A204.1 (cell line): ENCODE data around the gene RBM39.
"Not testable (repeated sequence)": the region's sequence is repeated elsewhere in the genome, so short reads cannot be mapped to it uniquely, and the experiment has no call there.

Experiments
- FAIRE-seq: peaks from 2 replicates; lab custom pipeline; 2012; peaks lifted over from hg19 to GRCh38; lab: Jason Lieb, UNC

Gene RBM39

DNA sequence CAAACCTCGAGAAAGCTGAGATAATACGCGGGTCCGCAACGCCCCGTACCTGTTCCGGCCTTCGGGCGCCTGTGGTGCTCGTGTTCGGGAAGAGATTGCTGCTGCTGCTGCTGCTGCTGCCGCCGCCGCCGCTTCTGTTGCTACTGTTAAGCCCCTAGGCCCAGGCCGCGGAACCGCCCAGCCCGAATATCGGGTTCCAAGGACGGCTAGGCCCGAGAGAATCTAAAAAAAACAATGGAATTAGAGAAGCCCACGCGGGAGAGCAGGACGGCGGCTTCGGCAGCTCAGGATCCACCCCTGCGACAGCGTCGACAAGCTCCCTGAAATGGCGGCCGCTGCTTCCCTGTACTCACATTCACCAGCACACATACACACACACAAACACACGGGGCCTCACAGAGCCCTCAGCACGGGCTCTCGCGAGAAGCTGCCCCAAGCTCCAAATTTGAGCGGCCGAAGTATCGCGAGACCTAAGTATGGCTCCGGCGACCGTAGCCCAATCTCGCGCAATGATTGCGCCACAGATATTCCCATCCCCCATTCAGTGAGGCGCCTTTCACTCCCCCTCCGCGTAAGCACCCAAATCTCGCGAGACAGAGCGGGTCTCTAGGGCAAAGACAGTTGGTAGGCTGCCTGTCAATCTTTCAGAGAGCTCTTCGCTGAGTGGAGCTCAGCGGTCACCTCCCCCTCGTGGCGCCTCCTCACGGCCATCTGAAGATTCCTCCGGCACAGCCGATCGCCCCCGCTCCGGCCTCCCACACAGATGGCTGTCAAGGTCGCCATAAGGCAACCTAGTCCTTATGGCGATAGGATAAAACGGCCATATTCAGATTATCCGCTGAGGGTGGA is at the start of gene RBM39:
RBM39 (minus strand) TSS at position 369 of the 849 bp plus-strand sequence. CDS start 1,386 bp downstream, outside the sequence.
- peak; percentile 92 for FAIRE-seq

DNA sequence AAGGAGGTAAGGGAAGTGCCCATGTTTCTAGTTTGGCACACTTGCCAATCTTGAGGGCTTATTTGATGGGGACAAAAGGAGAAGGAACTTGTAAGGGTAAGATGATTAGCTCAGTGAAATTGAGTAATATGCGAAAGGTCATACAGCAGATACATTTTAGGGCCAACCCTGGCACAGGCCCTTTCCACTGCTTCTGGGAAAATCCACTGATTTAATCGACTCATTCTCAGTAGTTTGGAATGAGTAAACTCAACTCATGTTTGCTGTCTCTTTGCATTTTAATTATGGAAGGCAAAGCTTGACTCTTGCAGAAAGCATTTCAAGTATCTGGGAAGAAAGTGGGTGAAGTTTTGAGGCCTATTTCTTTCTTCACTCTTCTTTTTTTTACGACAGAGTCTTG is 49.8 kb upstream of the RBM39 start:
- no peak for FAIRE-seq

DNA sequence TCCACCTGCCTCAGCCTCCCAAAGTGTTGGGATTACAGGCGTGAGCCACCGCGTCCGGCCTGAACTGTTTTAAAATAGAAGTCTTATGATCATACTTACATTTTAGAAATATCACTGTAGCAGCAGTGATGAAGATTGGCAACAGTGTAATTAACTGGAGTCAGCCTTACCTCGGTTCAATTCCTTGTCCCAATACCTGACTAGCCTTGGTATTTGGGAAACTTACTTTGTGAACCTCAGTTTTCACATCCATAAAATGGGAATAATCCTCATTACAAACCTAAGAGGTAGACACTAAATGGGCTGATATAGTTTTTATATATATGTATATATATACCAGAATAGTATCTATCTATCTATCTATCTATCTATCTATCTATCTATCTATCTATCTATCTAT is 49.0 kb upstream of the RBM39 start:
- FAIRE-seq, result no peak

DNA sequence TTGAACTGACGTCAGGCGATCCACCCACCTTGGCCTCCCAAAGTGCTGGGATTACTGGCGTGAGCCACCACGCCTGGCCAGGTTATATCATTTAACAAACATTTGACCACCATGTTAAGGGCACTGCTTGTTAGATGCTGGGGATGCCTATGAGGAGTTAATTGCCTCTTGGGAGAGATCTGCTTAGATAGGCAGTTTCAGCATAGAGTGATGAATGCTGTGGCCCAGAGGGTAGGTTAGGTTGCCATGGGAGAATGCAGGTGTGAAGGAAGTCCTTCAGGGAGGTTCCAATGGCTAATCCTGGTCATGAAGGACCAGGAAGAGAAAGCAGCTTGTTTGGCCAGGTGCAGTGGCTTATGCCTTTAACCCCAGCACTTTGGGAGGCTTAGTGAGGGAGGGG is 46.7 kb upstream of the RBM39 start:
- FAIRE-seq, result no peak

DNA sequence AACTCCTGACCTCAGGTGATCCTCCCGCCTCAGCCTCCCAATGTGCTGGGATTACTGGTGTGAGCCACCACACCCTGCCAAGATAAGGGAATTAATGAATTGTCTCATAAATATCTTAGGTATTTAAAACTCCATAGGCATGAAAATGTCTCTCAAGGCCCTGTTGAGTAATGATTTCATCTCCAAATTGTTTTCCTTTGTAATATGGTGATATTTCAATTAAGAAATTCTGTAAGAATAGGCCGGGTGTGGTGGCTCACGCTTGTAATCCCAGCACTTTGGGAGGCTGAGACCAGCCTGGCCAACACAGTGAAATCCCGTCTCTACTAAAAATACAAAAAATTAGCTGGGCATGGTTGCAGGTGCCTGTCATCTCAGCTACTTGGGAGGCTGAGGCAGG is 43.5 kb upstream of the RBM39 start:
- not testable (repeated sequence) for FAIRE-seq

DNA sequence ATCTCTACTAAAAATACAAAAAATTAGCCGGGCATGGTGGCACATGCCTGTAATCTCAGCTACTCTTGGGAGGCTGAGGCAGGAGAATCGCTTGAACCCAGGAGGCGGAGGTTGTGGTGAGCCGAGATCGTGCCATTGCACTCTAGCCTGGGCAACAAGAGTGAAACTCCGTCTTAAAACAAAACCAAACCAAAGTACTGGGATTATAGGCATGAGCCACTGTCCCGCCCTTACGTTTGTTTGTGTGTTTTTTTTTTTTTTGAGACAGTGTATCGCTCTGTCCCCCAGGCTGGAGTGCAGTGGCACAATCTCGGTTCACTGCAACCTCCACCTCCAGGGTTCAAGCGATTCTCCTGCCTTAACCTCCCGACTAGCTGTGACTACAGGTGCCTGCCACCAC is 41.8 kb upstream of the RBM39 start:
- FAIRE-seq, result not testable (repeated sequence)

DNA sequence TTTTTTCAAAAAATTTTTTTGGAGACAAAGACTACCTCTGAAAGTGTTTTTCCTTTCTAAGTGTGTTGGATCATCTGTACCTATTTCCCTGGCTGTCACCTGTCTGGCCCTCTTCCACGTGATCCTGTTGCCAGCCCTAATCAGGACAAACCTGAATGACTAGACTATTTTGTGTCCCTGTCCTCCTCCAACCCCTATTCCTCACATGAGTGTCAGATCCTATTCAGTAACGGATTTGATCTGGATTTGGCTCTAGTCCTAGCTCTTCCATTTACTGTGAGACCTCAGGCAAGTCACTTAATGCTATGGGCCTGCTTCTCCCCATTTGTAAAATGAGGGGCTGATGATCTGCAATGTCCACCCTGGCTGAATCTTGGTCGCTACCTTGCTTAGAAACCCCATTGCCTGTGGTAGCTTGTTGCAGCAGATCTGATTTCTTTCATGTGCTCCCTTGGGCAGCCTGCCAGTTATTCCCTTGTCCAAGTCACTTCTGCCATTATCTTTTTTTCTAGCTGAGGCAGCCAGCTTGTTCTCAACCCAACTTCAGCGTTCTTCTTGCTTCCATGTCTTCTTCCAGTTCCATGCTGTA is 34.5 kb upstream of the RBM39 start:
- FAIRE-seq, result no peak

DNA sequence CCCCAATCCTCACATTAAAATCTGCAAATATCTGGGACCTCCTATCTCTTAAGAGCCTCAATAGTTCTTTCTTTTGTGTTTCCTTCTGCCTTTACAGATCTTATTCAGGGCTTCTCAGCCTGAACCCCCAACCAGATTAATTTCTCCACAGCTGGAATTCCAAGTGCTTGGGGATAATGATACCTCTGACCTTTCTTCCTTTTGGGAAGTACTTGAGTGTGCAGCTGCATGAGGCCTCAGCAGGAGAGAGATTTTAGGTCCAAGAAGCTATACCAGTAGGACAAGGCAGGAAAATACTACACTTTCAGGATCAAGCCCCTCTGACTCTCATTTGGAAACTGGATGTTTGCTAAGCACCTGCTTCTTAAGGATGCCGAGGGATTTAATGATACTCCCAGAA is 32.3 kb upstream of the RBM39 start:
- FAIRE-seq, result no peak

DNA sequence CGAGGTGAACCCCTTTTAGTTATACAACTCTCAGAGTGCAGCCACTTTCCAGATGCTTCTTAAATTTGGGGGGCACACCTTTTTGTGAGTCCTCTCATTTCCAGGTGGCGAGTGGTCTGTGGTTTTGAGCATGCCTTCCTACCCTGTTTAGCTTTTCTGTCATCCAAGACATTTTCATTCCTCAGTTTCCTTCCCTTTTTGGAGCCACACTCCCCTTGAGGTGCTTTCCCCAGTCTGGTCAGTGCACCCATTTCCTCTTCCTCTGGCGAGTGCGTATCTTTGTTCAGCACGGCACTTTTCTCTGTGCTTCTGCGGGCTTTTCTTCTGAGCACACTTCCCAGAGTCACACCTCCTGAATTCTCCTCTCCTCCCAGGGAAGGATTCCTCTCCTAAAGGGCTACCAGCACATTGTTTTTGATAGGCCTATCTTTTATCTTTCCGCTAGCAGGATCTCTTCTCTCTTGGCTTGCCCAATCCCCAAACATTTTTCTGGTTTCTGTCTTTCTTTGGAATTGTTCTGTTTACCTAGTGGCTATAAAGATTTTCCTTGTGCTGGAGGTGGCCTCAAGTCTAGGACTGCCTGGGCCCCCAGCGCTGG is 31.2 kb upstream of the RBM39 start:
- no peak for FAIRE-seq

DNA sequence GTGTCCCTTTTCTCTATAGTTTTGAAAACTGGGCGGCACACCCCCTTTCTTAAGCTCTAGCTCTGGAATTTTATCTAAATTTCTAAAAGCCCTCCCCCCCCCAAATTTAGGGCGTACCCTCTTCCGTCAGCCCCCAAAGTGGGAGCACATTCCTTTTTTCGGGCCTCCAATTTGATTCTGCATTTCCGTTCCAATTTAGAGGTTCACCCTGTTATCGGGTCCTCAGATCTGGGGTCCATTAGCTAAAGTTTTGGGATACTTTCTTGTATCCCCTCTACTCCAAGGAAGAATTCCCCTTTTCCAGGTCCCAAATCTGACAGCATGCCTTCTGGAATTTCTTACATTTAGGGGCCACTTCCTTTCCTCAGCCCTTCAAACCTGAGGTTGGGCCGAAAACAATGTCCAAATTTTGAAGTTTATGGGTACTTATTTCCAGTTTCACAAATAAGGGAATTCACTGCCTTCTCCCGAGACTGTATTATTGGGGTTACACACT is 30.6 kb upstream of the RBM39 start:
- no peak for FAIRE-seq

DNA sequence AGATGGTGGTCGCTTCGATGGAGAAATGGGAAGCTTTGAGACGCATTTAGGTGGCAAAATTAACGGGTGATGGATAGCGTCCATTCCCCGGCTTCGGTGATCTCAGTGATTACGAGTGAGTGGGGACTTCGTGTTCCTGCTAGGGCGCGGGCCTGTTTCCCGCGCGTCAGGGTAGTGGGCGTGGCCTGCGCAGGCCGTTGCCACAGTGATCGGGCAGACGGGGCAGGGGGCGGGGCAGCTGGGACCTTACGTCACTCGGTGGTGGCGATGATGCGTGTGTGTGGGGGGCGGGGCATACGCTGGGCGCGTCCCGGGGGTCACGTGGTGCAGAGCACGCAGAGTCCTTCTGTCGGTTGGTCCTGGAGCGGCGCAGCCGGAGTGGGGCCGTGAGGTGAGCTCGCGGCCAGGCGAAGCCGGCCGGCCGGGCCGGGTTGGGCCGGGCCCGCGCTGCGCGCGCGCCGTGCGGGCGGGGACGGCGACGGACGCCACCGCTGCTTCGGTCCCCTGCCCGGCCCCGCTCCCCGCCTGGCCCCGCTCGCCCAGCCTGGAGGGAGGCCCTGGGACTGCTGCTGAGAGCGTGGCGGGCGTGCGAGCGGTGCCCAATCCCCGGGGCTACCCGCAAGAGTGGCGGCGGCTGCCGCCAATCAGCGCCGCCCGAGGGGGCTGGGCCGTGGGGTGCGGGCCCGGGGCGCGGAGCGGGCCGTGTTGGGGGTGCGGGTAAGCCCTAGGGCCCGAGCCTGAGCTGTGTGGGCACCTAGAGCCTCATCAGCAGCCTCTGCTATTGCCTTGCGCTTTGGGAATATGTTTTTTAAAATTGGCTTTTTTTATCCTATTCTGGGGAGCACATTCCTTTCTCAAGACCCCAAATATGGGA is 29.9 kb upstream of the RBM39 start, which contains the start of gene PHF20:
PHF20 (plus strand) TSS at position 327 of the 874 bp plus-strand sequence. CDS start 29,508 bp downstream, outside the sequence.
- no peak for FAIRE-seq

DNA sequence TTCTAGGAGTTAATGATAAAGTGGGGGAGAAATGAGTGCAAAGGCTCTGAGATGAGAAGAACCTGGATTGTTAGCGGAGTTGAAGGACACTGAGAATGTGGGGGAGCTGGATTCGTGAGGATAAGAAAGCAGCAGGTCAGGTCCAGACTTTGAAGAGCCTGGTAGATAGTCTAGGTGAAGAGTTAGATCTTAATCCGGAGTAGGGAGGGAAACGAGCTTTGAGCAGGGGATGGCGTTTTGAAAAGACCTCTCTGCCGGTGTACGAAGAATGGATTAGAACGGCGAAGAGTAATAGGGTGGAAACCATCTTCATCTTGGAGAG is 29.3 kb upstream of the RBM39 start:
- no peak for FAIRE-seq

DNA sequence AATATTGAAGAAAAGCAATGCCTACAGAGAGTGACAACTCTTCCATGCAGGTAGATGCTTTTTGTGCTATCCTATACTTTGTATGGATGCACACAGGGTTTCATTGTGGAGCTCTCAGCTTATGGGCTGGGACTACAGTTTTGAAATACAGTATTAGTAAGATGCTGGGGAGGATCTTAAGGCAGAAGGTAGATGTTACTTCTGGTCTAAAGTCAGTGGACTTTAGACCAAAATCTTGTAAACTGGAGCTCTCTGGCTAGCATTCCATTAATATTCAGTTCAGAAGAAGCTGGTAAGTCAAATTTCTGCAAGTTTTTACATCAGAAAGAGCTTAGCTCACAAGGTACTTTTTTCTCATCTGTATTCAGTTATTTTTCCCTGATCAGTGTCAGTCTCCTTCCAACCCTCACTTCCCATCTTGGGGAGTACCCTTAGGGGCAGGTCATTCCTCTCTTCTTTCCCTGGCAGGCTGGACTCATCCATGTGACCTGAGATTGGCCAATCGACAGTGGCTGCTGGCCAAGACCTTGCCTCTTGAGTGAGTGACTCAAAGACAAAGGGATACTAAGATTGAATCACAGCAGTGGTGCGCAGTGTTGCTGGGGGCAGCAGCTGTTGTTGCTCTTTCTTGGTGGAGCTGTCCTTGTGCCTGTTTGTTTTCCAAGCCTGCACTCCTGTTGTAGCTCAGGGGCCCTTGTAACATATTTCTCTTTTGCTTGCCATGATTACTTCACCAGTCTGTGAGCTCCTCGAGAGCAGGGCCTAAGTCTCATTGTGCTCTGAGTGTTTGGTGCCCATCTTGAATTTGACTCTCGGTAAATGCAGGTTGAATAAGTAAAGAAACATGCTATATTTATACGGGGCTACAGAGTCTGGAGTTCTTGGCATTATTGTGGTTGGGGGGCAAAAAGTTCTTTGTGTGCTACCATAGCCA is 26.9 kb upstream of the RBM39 start:
- no peak for FAIRE-seq

DNA sequence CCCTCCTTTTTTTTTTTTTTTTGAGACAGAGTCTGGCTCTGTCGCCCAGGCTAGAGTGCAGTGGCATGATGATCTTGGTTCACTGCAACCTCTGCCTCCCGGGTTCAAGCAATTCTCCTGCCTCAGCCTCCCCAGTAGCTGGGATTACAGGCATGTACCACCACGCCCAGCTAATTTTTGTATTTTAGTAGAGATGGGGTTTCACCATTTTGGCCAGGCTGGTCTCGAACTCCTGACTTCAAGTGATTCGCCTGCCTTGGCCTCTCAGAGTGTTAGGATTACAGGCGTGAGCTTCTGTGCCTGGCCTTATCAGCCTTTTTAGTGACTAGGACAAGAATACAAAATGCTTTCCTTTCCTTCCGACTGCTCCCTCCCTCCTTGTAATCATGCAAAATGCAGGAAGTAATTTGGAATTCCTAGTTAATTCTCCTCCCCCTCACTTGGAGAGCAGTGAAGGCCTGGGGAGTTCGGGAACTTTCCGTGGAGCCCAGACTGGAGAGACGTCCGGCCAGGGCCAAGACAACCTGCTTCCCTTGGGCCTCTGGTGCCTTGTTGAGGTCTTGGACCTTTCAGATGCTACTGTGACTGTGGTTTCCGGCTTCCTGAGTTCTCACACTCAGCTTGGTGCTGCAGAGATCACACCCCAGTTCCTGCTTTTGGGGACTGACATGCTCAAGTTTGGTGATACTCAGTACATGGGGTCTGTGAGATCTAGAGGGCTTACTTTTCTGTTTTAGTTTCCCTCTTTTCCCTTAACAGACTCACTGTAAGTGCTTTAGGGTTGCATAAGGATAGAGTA is 25.8 kb upstream of the RBM39 start:
- FAIRE-seq, result no peak

DNA sequence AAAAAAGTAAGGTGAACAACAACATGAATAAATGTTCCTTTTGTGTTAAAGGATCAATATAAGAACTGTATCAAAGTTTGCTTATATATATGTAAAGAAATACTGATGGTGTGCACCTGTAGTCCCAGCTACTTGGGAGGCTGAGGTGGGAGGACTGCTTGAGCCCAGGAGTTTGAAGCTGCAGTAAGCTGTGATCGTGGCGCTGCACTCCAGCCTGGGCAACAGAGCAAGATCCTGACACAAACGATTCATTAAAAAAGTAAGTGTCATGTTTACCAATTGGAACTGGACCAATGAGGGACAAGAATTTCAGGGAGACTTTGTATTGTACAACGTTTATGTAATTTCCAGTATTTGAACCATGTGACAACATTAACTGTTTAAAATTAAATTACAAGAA is 24.8 kb upstream of the RBM39 start:
- FAIRE-seq, result no peak

DNA sequence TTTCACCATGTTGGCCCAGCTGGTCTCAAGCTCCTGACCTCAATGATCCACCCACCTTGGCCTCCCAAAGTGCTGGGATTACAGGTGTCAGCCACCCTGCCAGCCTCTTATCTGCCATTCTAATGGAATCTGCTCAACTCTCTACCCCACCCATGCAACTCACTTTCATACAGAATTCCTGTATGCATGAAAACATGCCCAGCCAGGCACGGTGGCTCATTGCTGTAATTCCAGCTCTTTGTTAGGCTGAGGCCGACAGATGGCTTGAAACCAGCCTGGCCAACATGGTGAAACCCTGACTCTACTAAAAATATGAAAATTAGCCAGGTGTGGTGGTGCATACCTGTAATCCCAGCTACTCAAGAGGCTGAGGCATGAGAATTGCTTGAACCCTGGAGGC is 22.9 kb upstream of the RBM39 start:
- not testable (repeated sequence) for FAIRE-seq

DNA sequence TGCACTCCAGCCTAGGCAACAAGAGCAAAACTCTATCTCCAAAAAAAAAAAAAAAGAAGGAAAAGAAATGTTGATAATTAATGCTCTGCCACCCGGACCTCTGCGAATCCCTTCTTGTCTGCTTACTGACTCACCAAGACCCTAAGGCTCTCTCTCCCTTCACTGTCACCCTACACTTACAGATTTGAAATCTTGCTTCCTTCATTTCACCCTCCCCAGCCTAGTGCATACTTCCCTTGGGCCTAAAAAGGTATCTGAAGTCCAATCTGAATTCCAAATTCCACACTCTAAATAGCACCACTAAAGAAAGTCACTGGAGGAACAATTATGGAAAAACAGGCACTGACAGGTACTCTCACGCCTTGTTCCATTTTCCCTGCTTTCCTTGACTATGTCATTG is 20.4 kb upstream of the RBM39 start:
- no peak for FAIRE-seq

DNA sequence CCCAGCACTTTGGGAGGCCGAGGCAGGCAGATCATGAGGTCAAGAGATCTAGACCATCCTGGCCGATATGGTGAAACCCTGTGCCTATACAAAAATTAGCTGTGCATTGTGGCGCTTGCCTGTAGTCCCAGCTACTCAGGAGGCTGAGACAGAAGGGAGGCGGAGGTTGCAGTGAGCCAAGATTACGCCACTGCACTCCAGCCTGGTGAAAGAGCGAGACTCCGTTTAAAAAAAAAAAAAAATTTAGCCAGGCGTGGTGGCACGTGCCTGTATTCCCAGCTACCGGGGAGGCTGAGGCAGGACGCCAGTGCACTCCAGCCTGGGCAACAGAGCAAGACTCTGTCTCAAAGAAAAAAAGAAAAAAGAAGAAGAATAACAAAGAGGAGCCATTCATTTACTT is 19.5 kb upstream of the RBM39 start:
- not testable (repeated sequence) for FAIRE-seq

DNA sequence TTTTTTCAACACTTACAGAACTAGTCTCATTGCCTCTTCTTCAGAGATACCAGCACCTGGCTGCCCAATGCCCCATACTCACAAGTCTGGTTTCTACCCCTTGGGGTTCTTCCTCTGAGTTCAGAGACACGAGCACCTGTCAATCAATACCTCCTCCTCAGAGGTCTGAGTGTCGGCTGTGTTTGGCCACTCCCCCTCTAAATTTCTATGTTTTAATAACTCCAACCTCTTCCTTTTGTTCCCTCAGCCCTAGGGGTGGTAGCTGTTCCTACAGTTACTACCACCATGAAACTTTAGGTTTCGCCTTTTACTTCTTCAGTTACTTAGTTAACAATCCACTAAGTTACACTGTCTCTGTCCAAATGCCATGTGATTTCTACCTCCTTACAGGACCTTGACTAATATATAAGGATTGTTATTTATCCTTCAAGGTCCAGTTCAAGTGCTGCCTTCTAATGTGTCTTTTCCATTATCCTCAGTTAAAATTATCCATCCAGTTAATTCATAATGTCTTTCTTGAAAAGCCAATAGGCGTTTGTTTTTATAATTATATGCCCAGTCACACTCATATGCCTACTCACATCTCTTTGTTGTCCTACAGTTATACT is 15.1 kb upstream of the RBM39 start:
- no peak for FAIRE-seq

DNA sequence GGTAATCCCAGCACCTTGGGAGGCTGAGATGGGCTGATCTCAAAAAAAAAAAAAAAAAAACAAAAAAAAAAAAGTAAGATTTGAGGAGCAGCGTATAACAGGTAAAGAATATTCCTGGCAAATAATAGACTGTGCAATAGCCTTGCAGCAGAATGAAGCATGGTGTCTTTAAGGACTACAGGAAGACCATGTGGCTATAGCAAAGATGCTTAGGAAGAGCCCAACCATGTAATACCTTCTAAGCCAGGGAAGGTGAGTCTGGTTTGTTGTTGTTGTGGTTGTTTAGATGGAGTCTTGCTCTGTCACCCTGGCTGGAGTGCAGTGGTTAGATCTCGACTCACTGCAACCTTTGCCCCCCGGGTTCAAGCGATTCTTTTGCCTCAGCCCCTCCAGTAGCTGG is 14.3 kb upstream of the RBM39 start:
- FAIRE-seq, result no peak
